K562 (cell line): ENCODE measurements around the gene RNF214. TPM values are rescaled to one million over a fixed set of nuclear protein-coding genes. Genes with fewer than 3 reads are reported as not detected.

ENCODE experiments used
- ATAC-seq: fragments of 200-7000 bp; cut with Tn5 transposase; 3 replicates; pipeline ENCODE4 v1.9.1; 2020; ENCODE audit warnings: moderate library complexity
- BruUV-seq: library from RNA; stranded (reverse); fragments of 400-500 nt; replicated peaks from 2 replicates; lab custom pipeline; 2021; lab: Mats Ljungman, UMichigan
- CTCF ChIA-PET: fragments of 300-600 bp; formaldehyde crosslinking; extraction: SDS; loops from one replicate; lab custom pipeline; 2021; ENCODE audit warnings: low intra/inter-chr PET ratio; lab: Yijun Ruan, JAX
- POLR2A ChIA-PET: fragments of 300-600, 350-650 bp; sonication (Branson Sonifier 250); formaldehyde crosslinking; extraction: SDS; loops from one replicate; lab custom pipeline; 2021; ENCODE audit warnings: antibody characterized with exemption, inconsistent platforms; lab: Yijun Ruan, JAX
- DNase-seq, 4 experiments: peaks; one replicate each; pipeline versions ENCODE4 v3.0.0 to v3.0.0-alpha.2; 2011 to 2018; ENCODE audit warnings: low spot score in 3 of 4, mixed read lengths in 3 of 4; ENCODE audit errors: extremely low read depth in 1 of 4
- FAIRE-seq: peaks from 2 replicates; lab custom pipeline; 2011; peaks lifted over from hg19 to GRCh38; lab: Jason Lieb, UNC
- H2AFZ ChIP-seq: 2 replicates; pipeline ENCODE4 v1.6.0; 2011; ENCODE audit warnings: low read depth, low read length, control low read depth, inconsistent platforms
- H3K27ac ChIP-seq: fragments of 200-600 bp; 3 replicates; pipeline ENCODE4 v1.8.0; 2011; ENCODE audit warnings: low read depth, mild to moderate bottlenecking, control low read depth, inconsistent platforms, low read length, moderate library complexity, mixed read lengths; ENCODE audit errors: extremely low read depth
- H3K27me3 ChIP-seq, 2 experiments: fragments of 300-600 bp in 1 of 2; 2 replicates in 1 of 2; 3 replicates in 1 of 2; pipeline versions ENCODE4 v1.6.0 to v1.8.0; 2011; ENCODE audit warnings: inconsistent platforms in 2 of 2, low read length in 2 of 2, mild to moderate bottlenecking in 1 of 2, mixed read lengths in 1 of 2, moderate library complexity in 1 of 2; ENCODE audit not compliant: control insufficient read depth in 2 of 2, insufficient read depth in 2 of 2
- H3K36me3 ChIP-seq: fragments of 300-600 bp; 3 replicates; pipeline ENCODE4 v1.8.0; 2011; ENCODE audit warnings: mild to moderate bottlenecking, low read length, inconsistent platforms; ENCODE audit not compliant: control insufficient read depth, insufficient read depth
- H3K4me1 ChIP-seq, 2 experiments: fragments of 200-600 bp in 1 of 2; replicated peaks in 1 of 2; 2 replicates in 1 of 2; 3 replicates in 1 of 2; pipeline versions ENCODE4 v1.5.1 to v1.8.0; 2011; ENCODE audit warnings: inconsistent platforms in 2 of 2, low read length in 2 of 2, mild to moderate bottlenecking in 1 of 2, mixed read lengths in 1 of 2, moderate library complexity in 1 of 2; ENCODE audit not compliant: control insufficient read depth in 2 of 2, insufficient read depth in 2 of 2
- H3K4me2 ChIP-seq: 2 replicates; pipeline ENCODE4 v1.6.1; 2011; ENCODE audit warnings: low read length, control low read depth, inconsistent platforms, mixed read lengths; ENCODE audit not compliant: insufficient read depth
- H3K4me3 ChIP-seq: fragments of 200-600 bp; sonication (generic), shearing (Covaris generic); 2 replicates; pipeline ENCODE4 v1.5.1; 2016; ENCODE audit warnings: control low read depth, inconsistent platforms
- H3K79me2 ChIP-seq: fragments of 200-600 bp; 3 replicates; pipeline ENCODE4 v1.8.0; 2011; ENCODE audit warnings: low read length, inconsistent platforms; ENCODE audit not compliant: control insufficient read depth, insufficient read depth
- H3K9ac ChIP-seq, 2 experiments: 2 replicates each; pipeline versions ENCODE4 v1.6.0 to v1.6.1; 2011; ENCODE audit warnings: low read depth in 2 of 2, low read length in 2 of 2, control low read depth in 1 of 2, inconsistent platforms in 1 of 2, mild to moderate bottlenecking in 1 of 2, mixed read lengths in 1 of 2; ENCODE audit not compliant: insufficient read depth in 1 of 2
- H3K9me1 ChIP-seq: one replicate; pipeline ENCODE4 v1.6.0; 2011; ENCODE audit warnings: inconsistent platforms, mild to moderate bottlenecking, low read length, moderate library complexity; ENCODE audit not compliant: control insufficient read depth, insufficient read depth
- H3K9me3 ChIP-seq: replicated peaks from 2 replicates; pipeline ENCODE4 v1.5.1; 2011; ENCODE audit warnings: low read depth, low read length, inconsistent platforms; ENCODE audit not compliant: control insufficient read depth, insufficient read depth
- H4K20me1 ChIP-seq: replicated peaks from 2 replicates; pipeline ENCODE4 v1.6.1; 2011; ENCODE audit warnings: low read length, inconsistent platforms, mixed read lengths; ENCODE audit not compliant: control insufficient read depth, insufficient read depth
- BDP1 ChIP-seq: IDR thresholded peaks from 3 replicates; pipeline ENCODE4 v1.6.1; 2011; ENCODE audit not compliant: insufficient read length, insufficient read depth
- PCBP2 ChIP-seq: fragments of 200-400 bp; formaldehyde crosslinking; IDR thresholded peaks from 2 replicates; pipeline ENCODE4 v1.6.1; 2018; ENCODE audit warnings: low read length, low read depth, mild to moderate bottlenecking, moderate library complexity; ENCODE audit not compliant: poor library complexity, severe bottlenecking
- TCF3 ChIP-seq: sonication (generic); formaldehyde crosslinking; IDR thresholded peaks from 2 replicates; pipeline ENCODE4 v1.4.0; 2020; ENCODE audit warnings: mild to moderate bottlenecking, missing genetic modification reagents
- YBX1 ChIP-seq: fragments of 450-650 bp; IDR thresholded peaks from 2 replicates; pipeline ENCODE4 v1.7.1; 2016; ENCODE audit warnings: mild to moderate bottlenecking
- WGBS: fragments of 100-300 bp; shearing (Covaris generic); methylation state at CpG from one replicate; pipeline ENCODE4 v1.1.6; 2016; ENCODE audit warnings: low coverage, mixed read lengths; ENCODE audit not compliant: insufficient coverage; ENCODE audit errors: missing lambda C conversion rate; 5-methylcytosine and 5-hydroxymethylcytosine counted together
- in situ Hi-C: fragments of 300-500 bp; cut with MboI; formaldehyde crosslinking; loops from 4 replicates; pipeline ENCODE4 v1.15.0; 2018; ENCODE audit warnings: inconsistent platforms, mixed read lengths
- intact Hi-C: fragments of 100-400 bp; cut with micrococcal nuclease; formaldehyde crosslinking; loops from 2 replicates; pipeline ENCODE4 v1.14.2; 2022
- polyA plus RNA-seq, 8 experiments: library from polyadenylated mRNA; depleted of rRNA in 4 of 8; stranded (reverse) in 5 of 8; unstranded in 3 of 8; fragments of >200 nt; fragmentation: Nextera tagmentation in 2 of 8; fragmentation: Illumina TruSeq in 1 of 8; extraction: Ambion mirVana in 2 of 8; extraction: Trizol in 1 of 8; gene quantifications; 2 replicates each; pipeline versions ENCODE4 v1.2.1 to v1.2.3, GENCODE V29; 2011 to 2014; ENCODE audit warnings: inconsistent platforms in 1 of 8, missing spikeins in 1 of 8
- total RNA-seq, 7 experiments: library from RNA; depleted of rRNA in 6 of 7; stranded (reverse); fragments of >200 nt in 6 of 7; fragmentation: Illumina TruSeq in 2 of 7; extraction: Trizol in 2 of 7; gene quantifications; 2 replicates each; pipeline versions ENCODE4 v1.2.1 to v1.2.3, GENCODE V29; 2011 to 2021; ENCODE audit warnings: low replicate concordance in 1 of 7
- TF ChIP-seq, protein P1 (sequence below), 2 experiments: fragments of 450-650 bp in 1 of 2; sonication (generic) in 1 of 2; formaldehyde crosslinking; conservative IDR thresholded peaks; 2 replicates each; pipeline versions ENCODE4 v1.4.0 to v1.8.1; 2020 to 2022; ENCODE audit warnings: mild to moderate bottlenecking in 1 of 2, missing genetic modification reagents in 1 of 2

The RNF214 gene
- total and polyA plus RNA-seq, 9 of the 15 experiments (the other 6 are each of a cell fraction or from before 2014, with no cell fraction given), result 6.6 to 24.8 (median 11.9) TPM

DNA sequence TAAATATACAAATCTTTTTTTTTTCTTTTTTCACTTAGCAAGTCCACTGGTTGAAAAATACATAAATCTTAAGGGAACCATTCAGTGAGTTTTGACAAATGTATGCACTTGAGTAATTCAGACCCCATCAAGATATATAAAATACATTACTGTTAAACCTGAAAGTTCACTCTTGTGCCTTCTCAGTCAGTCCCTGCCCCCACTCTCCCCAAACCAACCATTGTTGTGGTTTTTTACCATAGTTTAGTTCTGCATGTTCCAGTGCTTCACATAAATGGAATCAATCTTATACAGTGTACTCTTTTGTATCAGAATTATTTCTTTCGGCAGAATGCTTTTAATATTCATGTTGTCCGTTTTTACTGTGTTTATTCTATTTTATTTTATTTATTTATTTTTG, 26.1 kb downstream of the RNF214 start (continued):
- TF ChIP-seq, protein P1, sequence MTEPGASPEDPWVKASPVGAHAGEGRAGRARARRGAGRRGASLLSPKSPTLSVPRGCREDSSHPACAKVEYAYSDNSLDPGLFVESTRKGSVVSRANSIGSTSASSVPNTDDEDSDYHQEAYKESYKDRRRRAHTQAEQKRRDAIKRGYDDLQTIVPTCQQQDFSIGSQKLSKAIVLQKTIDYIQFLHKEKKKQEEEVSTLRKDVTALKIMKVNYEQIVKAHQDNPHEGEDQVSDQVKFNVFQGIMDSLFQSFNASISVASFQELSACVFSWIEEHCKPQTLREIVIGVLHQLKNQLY (CRISPR knock-in tag; conservative IDR thresholded peaks at IDR 0.05), result no peak
- TF ChIP-seq TCF3 (CRISPR knock-in tag) (no peak), BDP1 (no peak)

DNA sequence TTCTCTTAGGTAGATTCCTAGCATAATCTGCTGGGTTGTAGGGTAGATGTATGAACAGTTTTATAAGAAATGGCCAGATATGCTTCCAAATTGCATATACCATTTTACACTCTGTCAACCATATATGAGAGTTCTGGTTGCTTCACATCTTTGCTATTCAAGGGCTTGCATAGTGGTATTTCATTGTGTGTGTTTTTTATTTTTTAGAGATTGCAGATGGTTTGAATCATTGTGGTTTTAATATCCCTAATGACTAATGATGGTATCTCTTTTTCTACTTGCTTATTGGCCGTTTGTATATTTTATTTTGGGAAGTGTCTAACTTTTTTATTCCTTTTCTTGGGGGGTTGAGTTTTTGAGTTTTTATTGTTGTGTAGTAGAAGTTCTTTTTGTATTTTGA, 26.9 kb downstream of the RNF214 start:
- Histone ChIP-seq H3K9ac (no peak overlapping the region), H3K9me3 (no peaks in the 10 kb centered on the region), H3K4me2 (no peak overlapping the region), H3K9me1 (no peaks in the 10 kb centered on the region), H3K79me2 (no peaks in the 10 kb centered on the region; the same call in 2 of the 3 replicates), H3K27ac (no peak overlapping the region), H3K4me1 (no peaks in the 10 kb centered on the region), H3K36me3 (peaks cover 11% of the 10 kb centered on the region; the same call in 1 of the 3 replicates), H3K4me3 (no peak overlapping the region), H4K20me1 (no peaks in the 10 kb centered on the region), H3K27me3 (no peaks in the 10 kb centered on the region), H2AFZ (no peak overlapping the region)
- FAIRE-seq (no peak), ATAC-seq (no peak), DNase-seq (no peak)
- intact Hi-C loops (no loop called here), in situ Hi-C loops (no loop called here)
- CTCF ChIA-PET, result no interaction called here
- 43% methylated on average over 1 of the region's 1 CpG for WGBS
- TF ChIP-seq YBX1, result no peak
- TF ChIP-seq PCBP2, result no peak
- POLR2A ChIA-PET, result no interaction called here
- no TSS peak for BruUV-seq
